GM23338 (cell line): ENCODE results near the gene KDSR. TPM values are rescaled to one million over a fixed set of nuclear protein-coding genes. Genes with fewer than 3 reads are reported as not detected.

ENCODE experiments used
- ATAC-seq: fragments of 200-7000 bp; cut with Tn5 transposase; 3 replicates; pipeline ENCODE4 v1.9.1; 2020
- DNase-seq: peaks from one replicate; pipeline ENCODE4 v3.0.0-alpha.2; 2015; ENCODE audit warnings: low spot score
- H2AFZ ChIP-seq: fragments of 200-600 bp; sonication (generic); 2 replicates; pipeline ENCODE4 v1.8.0; 2016; ENCODE audit warnings: antibody characterized with exemption, mild to moderate bottlenecking, moderate library complexity
- H3F3A ChIP-seq: fragments of 200-600 bp; sonication (generic); replicated peaks from 2 replicates; pipeline ENCODE4 v1.8.0; 2017; ENCODE audit warnings: antibody characterized with exemption, mixed run types, low read depth
- H3K27ac ChIP-seq: fragments of 200-600 bp; sonication (generic); 2 replicates; pipeline ENCODE4 v1.6.1; 2016; ENCODE audit warnings: low read depth
- H3K27me3 ChIP-seq: fragments of 200-600 bp; sonication (generic); 2 replicates; pipeline ENCODE4 v1.8.0; 2016; ENCODE audit warnings: mild to moderate bottlenecking, mixed run types, moderate library complexity; ENCODE audit not compliant: insufficient read depth
- H3K36me3 ChIP-seq: fragments of 200-600 bp; sonication (generic); 2 replicates; pipeline ENCODE4 v1.8.0; 2016; ENCODE audit warnings: mild to moderate bottlenecking; ENCODE audit not compliant: insufficient read depth
- H3K4me1 ChIP-seq: fragments of 200-600 bp; sonication (generic); 2 replicates; pipeline ENCODE4 v1.8.0; 2016; ENCODE audit warnings: mild to moderate bottlenecking, moderate library complexity; ENCODE audit not compliant: insufficient read depth
- H3K4me2 ChIP-seq: fragments of 200-600 bp; sonication (generic); 2 replicates; pipeline ENCODE4 v1.7.1; 2017; ENCODE audit warnings: mixed run types
- H3K4me3 ChIP-seq: fragments of 200-600 bp; sonication (generic); 2 replicates; pipeline ENCODE4 v1.6.1; 2016; ENCODE audit warnings: mixed run types
- H3K79me2 ChIP-seq: fragments of 200-600 bp; sonication (generic); replicated peaks from 2 replicates; pipeline ENCODE4 v1.8.0; 2017; ENCODE audit warnings: mild to moderate bottlenecking; ENCODE audit not compliant: insufficient read depth
- H3K9me2 ChIP-seq: fragments of 200-600 bp; sonication (generic); 2 replicates; pipeline ENCODE4 v1.8.0; 2017; ENCODE audit not compliant: insufficient read depth
- H4K20me1 ChIP-seq: fragments of 200-600 bp; sonication (generic); replicated peaks from 2 replicates; pipeline ENCODE4 v1.8.0; 2017; ENCODE audit warnings: mild to moderate bottlenecking; ENCODE audit not compliant: insufficient read depth
- H3K27ac Mint-ChIP-seq: 2 replicates; pipeline ENCODE4 v1.8.0; 2020; ENCODE audit warnings: inconsistent platforms, mild to moderate bottlenecking, moderate library complexity, mixed read lengths
- H3K27me3 Mint-ChIP-seq: 3 replicates; pipeline ENCODE4 v1.8.0; 2022; ENCODE audit warnings: low read depth, mild to moderate bottlenecking, moderate library complexity, mixed read lengths, inconsistent platforms; ENCODE audit not compliant: insufficient read depth, poor library complexity
- H3K36me3 Mint-ChIP-seq: 3 replicates; pipeline ENCODE4 v1.8.0; 2021; ENCODE audit warnings: low read depth, mild to moderate bottlenecking, inconsistent platforms, moderate library complexity, mixed read lengths
- H3K4me1 Mint-ChIP-seq: 3 replicates; pipeline ENCODE4 v1.8.0; 2020; ENCODE audit warnings: mild to moderate bottlenecking, inconsistent platforms, mixed read lengths
- H3K4me3 Mint-ChIP-seq: 3 replicates; pipeline ENCODE4 v1.8.0; 2021; ENCODE audit warnings: moderate library complexity, mild to moderate bottlenecking, inconsistent platforms, mixed read lengths
- H3K9me3 Mint-ChIP-seq: 3 replicates; pipeline ENCODE4 v1.8.0; 2020; ENCODE audit warnings: moderate library complexity, mild to moderate bottlenecking, inconsistent platforms, mixed read lengths
- CREB1 ChIP-seq: fragments of 250-450 bp; sonication (Bioruptor Pico); IDR thresholded peaks from 2 replicates; pipeline ENCODE4 v1.5.0; 2020; ENCODE audit warnings: low read depth, mild to moderate bottlenecking, moderate library complexity
- CTCF ChIP-seq, 2 experiments: fragments of 200-600 bp in 1 of 2; sonication (generic) in 1 of 2; conservative IDR thresholded peaks; 2 replicates each; pipeline versions ENCODE4 v1.5.1 to v1.6.1; 2016 to 2017; ENCODE audit warnings: antibody characterized with exemption in 2 of 2, low read depth in 2 of 2, mild to moderate bottlenecking in 2 of 2, moderate library complexity in 1 of 2
- ETS1 ChIP-seq: IDR thresholded peaks from 2 replicates; pipeline ENCODE4 v1.6.1; 2016; ENCODE audit warnings: antibody characterized with exemption
- EZH2phosphoT487 ChIP-seq: fragments of 200-600 bp; sonication (generic); IDR thresholded peaks from one replicate; pipeline ENCODE4 v1.8.1; 2018; ENCODE audit warnings: antibody characterized with exemption; ENCODE audit not compliant: unreplicated experiment
- JUNB ChIP-seq: IDR thresholded peaks from one replicate; pipeline ENCODE4 v1.6.1; 2016; ENCODE audit warnings: antibody characterized with exemption; ENCODE audit not compliant: unreplicated experiment
- NANOG ChIP-seq: IDR thresholded peaks from 2 replicates; pipeline ENCODE4 v1.6.1; 2016; ENCODE audit warnings: antibody characterized with exemption, borderline replicate concordance
- POLR2AphosphoS5 ChIP-seq: IDR thresholded peaks from 2 replicates; pipeline ENCODE4 v1.6.1; 2016; ENCODE audit warnings: antibody characterized with exemption, low read depth
- STAT1 ChIP-seq: IDR thresholded peaks from one replicate; pipeline ENCODE4 v1.6.1; 2016; ENCODE audit warnings: antibody characterized with exemption; ENCODE audit not compliant: unreplicated experiment
- ZNF114 ChIP-seq: fragments of 250-450 bp; sonication (Bioruptor Pico); IDR thresholded peaks from 2 replicates; pipeline ENCODE4 v1.5.0; 2020; ENCODE audit warnings: mild to moderate bottlenecking, moderate library complexity
- ZNF331 ChIP-seq: fragments of 250-450 bp; sonication (Bioruptor Pico); IDR thresholded peaks from 2 replicates; pipeline ENCODE4 v1.5.0; 2020; ENCODE audit warnings: low read depth, mild to moderate bottlenecking, moderate library complexity
- polyA plus RNA-seq: library from polyadenylated mRNA; unstranded; fragments of >200 nt; fragmentation: Nextera tagmentation; extraction: Ambion mirVana; gene quantifications from 2 replicates; pipeline ENCODE4 v1.2.1, GENCODE V29; 2016
- total RNA-seq: library from RNA; depleted of rRNA; stranded (reverse); fragments of >200 nt; shearing (Covaris generic); gene quantifications from 2 replicates; pipeline ENCODE4 v1.2.3, GENCODE V29; 2014

Gene KDSR
- total and polyA plus RNA-seq, 2 experiments from 2014 or later, result 23.7 to 36.3 TPM

- no peak overlapping the region for H3K27ac ChIP-seq
- peak; percentile 11 for DNase-seq
- H3K27me3 ChIP-seq, result no peaks in the 10 kb centered on the region
- no peaks in the 10 kb centered on the region for H3F3A ChIP-seq
- Mint-ChIP-seq H3K4me1 (peaks cover 24% of the 10 kb centered on the region), H3K4me3 (no peak overlapping the region), H3K27ac (peak overlapping the region; percentile 57; the same call in 1 of the 2 replicates), H3K27me3 (peaks cover 3% of the 10 kb centered on the region), H3K36me3 (no peaks in the 10 kb centered on the region), H3K9me3 (no peaks in the 10 kb centered on the region)
- peak; percentile 50; the same call in 2 of the 3 replicates for ATAC-seq
- no peaks in the 10 kb centered on the region for H3K36me3 ChIP-seq
- no peak overlapping the region for H3K4me3 ChIP-seq
- no peaks in the 10 kb centered on the region for H4K20me1 ChIP-seq
- peak overlapping the region; percentile 65; the same call in 1 of the 2 replicates for H3K4me2 ChIP-seq
- no peaks in the 10 kb centered on the region for H3K9me2 ChIP-seq
- H2AFZ ChIP-seq, result peak overlapping the region; percentile 43; the same call in 1 of the 2 replicates
- H3K79me2 ChIP-seq, result no peaks in the 10 kb centered on the region
- peaks cover 14% of the 10 kb centered on the region for H3K4me1 ChIP-seq
- TF ChIP-seq ZNF331 (CRISPR knock-in tag), result no peak
- TF ChIP-seq JUNB, result no peak
- no peak for TF ChIP-seq STAT1
- no peak for TF ChIP-seq CREB1 (CRISPR knock-in tag)
- TF ChIP-seq CTCF (conservative IDR thresholded peaks at IDR 0.05; ENCODE audit: low read depth in 2 of 2), result no peak
- no peak for TF ChIP-seq NANOG
- no peak for TF ChIP-seq EZH2phosphoT487
- TF ChIP-seq POLR2AphosphoS5, result no peak
- TF ChIP-seq ZNF114 (CRISPR knock-in tag), result no peak
- TF ChIP-seq ETS1, result no peak
Observed at GRCh38 chr18:63297687-63298399, 69.2 kb downstream of the KDSR start.

- no peaks in the 10 kb centered on the region for H3K79me2 ChIP-seq
- no peaks in the 10 kb centered on the region for H3K27me3 ChIP-seq
- H3K36me3 Mint-ChIP-seq, result no peaks in the 10 kb centered on the region
- H3K4me1 ChIP-seq, result peaks cover 16% of the 10 kb centered on the region
- H3K27ac Mint-ChIP-seq, result no peak overlapping the region
- no peak overlapping the region for H3K27ac ChIP-seq
- DNase-seq (no peak), ATAC-seq (no peak)
- H4K20me1 ChIP-seq, result no peaks in the 10 kb centered on the region
- H3K27me3 Mint-ChIP-seq, result peaks cover 3% of the 10 kb centered on the region
- H3K4me3 ChIP-seq, result no peak overlapping the region
- TF ChIP-seq JUNB (no peak), NANOG (no peak), CREB1 (CRISPR knock-in tag) (no peak)
- H3K9me3 Mint-ChIP-seq, result no peaks in the 10 kb centered on the region
- H3K9me2 ChIP-seq, result peaks cover 10% of the 10 kb centered on the region
- H3K4me2 ChIP-seq, result no peak overlapping the region
- no peaks in the 10 kb centered on the region for H3F3A ChIP-seq
- peaks cover 31% of the 10 kb centered on the region for H3K4me1 Mint-ChIP-seq
- H3K36me3 ChIP-seq, result no peaks in the 10 kb centered on the region
- H3K4me3 Mint-ChIP-seq, result no peak overlapping the region
- no peak overlapping the region for H2AFZ ChIP-seq
Observed at GRCh38 chr18:63293935-63294334, 73.1 kb downstream of the KDSR start.
